CD8-positive, alpha-beta memory T cell (primary cell): ENCODE results near the gene FSTL5. TPM values are rescaled to one million over a fixed set of nuclear protein-coding genes. Genes with fewer than 3 reads are reported as not detected.

Experiments used
- CTCF ChIA-PET: fragments of 350-600 bp; sonication (Branson Sonifier 250); formaldehyde crosslinking; loops from one replicate; lab custom pipeline; 2021; ENCODE audit warnings: antibody characterized with exemption; lab: Charles Lee
- POLR2A ChIA-PET: fragments of 350-600 bp; sonication (Branson Sonifier 250); formaldehyde crosslinking; loops from one replicate; lab custom pipeline; 2021; ENCODE audit warnings: antibody characterized with exemption; lab: Charles Lee
- DNase-seq, 5 donors: peaks; one replicate each; pipeline versions ENCODE4 v3.0.0 to v3.0.0-alpha.2; 2020 to 2022; ENCODE audit warnings: mixed read lengths in 1 of 5
- H3K27ac ChIP-seq: one replicate; pipeline ENCODE4 v1.7.0; 2013; ENCODE audit warnings: low read depth, mild to moderate bottlenecking, low read length, moderate library complexity
- H3K27me3 ChIP-seq: 2 replicates; pipeline ENCODE4 v1.7.0; 2013; ENCODE audit warnings: low read length, mild to moderate bottlenecking; ENCODE audit not compliant: insufficient read depth, poor library complexity, severe bottlenecking
- H3K36me3 ChIP-seq: 2 replicates; pipeline ENCODE4 v1.7.0; 2013; ENCODE audit warnings: mild to moderate bottlenecking, low read length, moderate library complexity; ENCODE audit not compliant: insufficient read depth
- H3K4me1 ChIP-seq: 2 replicates; pipeline ENCODE4 v1.7.0; 2013; ENCODE audit warnings: mild to moderate bottlenecking, low read length, moderate library complexity; ENCODE audit not compliant: insufficient read depth
- H3K4me3 ChIP-seq: 2 replicates; pipeline ENCODE4 v1.7.0; 2013; ENCODE audit warnings: mild to moderate bottlenecking, low read length
- H3K9me3 ChIP-seq: 2 replicates; pipeline ENCODE4 v1.7.0; 2013; ENCODE audit warnings: mild to moderate bottlenecking, low read length
- H3K27ac Mint-ChIP-seq, 8 donors: one replicate each; pipeline ENCODE4 v1.8.0; 2020 to 2021; ENCODE audit warnings: mixed read lengths in 8 of 8, mild to moderate bottlenecking in 6 of 8, inconsistent platforms in 3 of 8, moderate library complexity in 3 of 8
- H3K27me3 Mint-ChIP-seq, 2 donors: one replicate each; pipeline ENCODE4 v1.8.0; 2020 to 2021; ENCODE audit warnings: mixed read lengths in 2 of 2, mild to moderate bottlenecking in 1 of 2, moderate library complexity in 1 of 2
- H3K36me3 Mint-ChIP-seq, 3 donors: one replicate each; pipeline ENCODE4 v1.8.0; 2020 to 2021; ENCODE audit warnings: mixed read lengths in 3 of 3, inconsistent platforms in 1 of 3, mild to moderate bottlenecking in 1 of 3
- H3K4me1 Mint-ChIP-seq, 3 donors: one replicate each; pipeline ENCODE4 v1.8.0; 2020 to 2021; ENCODE audit warnings: mixed read lengths in 3 of 3, inconsistent platforms in 1 of 3, mild to moderate bottlenecking in 1 of 3
- H3K4me3 Mint-ChIP-seq, 7 donors: one replicate each; pipeline ENCODE4 v1.8.0; 2020 to 2021; ENCODE audit warnings: mixed read lengths in 7 of 7, mild to moderate bottlenecking in 6 of 7, moderate library complexity in 4 of 7, inconsistent platforms in 2 of 7
- H3K9me3 Mint-ChIP-seq, 5 donors: one replicate each; pipeline ENCODE4 v1.8.0; 2020 to 2022; ENCODE audit warnings: mixed read lengths in 5 of 5, mild to moderate bottlenecking in 3 of 5, moderate library complexity in 2 of 5, inconsistent platforms in 1 of 5
- polyA plus RNA-seq: library from polyadenylated mRNA; unstranded; fragments of 300-500 nt; fragmentation: Illumina TruSeq; gene quantifications from one replicate; pipeline ENCODE4 v1.2.3, GENCODE V29; 2021
- total RNA-seq, 2 experiments: library from RNA; stranded (reverse); gene quantifications; one replicate each; pipeline ENCODE4 v1.2.3, GENCODE V29; 2021

The FSTL5 gene
- total and polyA plus RNA-seq, 3 experiments from 2014 or later = not detected

- Histone ChIP-seq H3K4me3 (no peak overlapping the region), H3K27me3 (no peaks in the 10 kb centered on the region), H3K9me3 (no peaks in the 10 kb centered on the region), H3K4me1 (no peaks in the 10 kb centered on the region), H3K27ac (no peak overlapping the region), H3K36me3 (no peaks in the 10 kb centered on the region)
- Mint-ChIP-seq H3K4me1 (no peaks in the 10 kb centered on the region), H3K27ac (no peak overlapping the region), H3K9me3 (peaks cover 1 to 11% (median 8%) of the 10 kb centered on the region in 5 donors), H3K4me3 (no peak overlapping the region), H3K36me3 (no peaks in the 10 kb centered on the region), H3K27me3 (no peaks in the 10 kb centered on the region)
- ChIA-PET CTCF (no interaction called here), POLR2A (no interaction called here)
- no peak for DNase-seq
Measured at GRCh38 chr4:161815841-161816240, 348.0 kb downstream of the FSTL5 start.

- Histone ChIP-seq H3K27ac (no peak overlapping the region), H3K4me1 (no peaks in the 10 kb centered on the region), H3K36me3 (no peaks in the 10 kb centered on the region), H3K9me3 (no peaks in the 10 kb centered on the region), H3K27me3 (no peaks in the 10 kb centered on the region), H3K4me3 (no peak overlapping the region)
- Mint-ChIP-seq H3K9me3 (peaks cover 0 to 17% (median 11%) of the 10 kb centered on the region in 5 donors), H3K4me3 (no peak overlapping the region), H3K27me3 (no peaks in the 10 kb centered on the region), H3K4me1 (no peaks in the 10 kb centered on the region), H3K36me3 (no peaks in the 10 kb centered on the region), H3K27ac (no peak overlapping the region)
- DNase-seq = no peak
- ChIA-PET CTCF (no interaction called here), POLR2A (no interaction called here)
Measured at GRCh38 chr4:161813889-161814288, 349.9 kb downstream of the FSTL5 start.

GRCh38 chr4:161813389-161813788 lies 350.4 kb downstream of the FSTL5 start:
- H3K4me3 Mint-ChIP-seq = no peak overlapping the region
- H3K4me1 Mint-ChIP-seq = no peaks in the 10 kb centered on the region
- H3K27me3 ChIP-seq = no peaks in the 10 kb centered on the region
- no peaks in the 10 kb centered on the region for H3K4me1 ChIP-seq
- H3K9me3 Mint-ChIP-seq = peaks cover 0 to 17% (median 9%) of the 10 kb centered on the region in 5 donors
- no peak overlapping the region for H3K27ac ChIP-seq
- no peak overlapping the region for H3K4me3 ChIP-seq
- H3K9me3 ChIP-seq = no peaks in the 10 kb centered on the region
- H3K27ac Mint-ChIP-seq = no peak overlapping the region
- H3K27me3 Mint-ChIP-seq = no peaks in the 10 kb centered on the region
- H3K36me3 ChIP-seq = no peaks in the 10 kb centered on the region
- ChIA-PET POLR2A (no interaction called here), CTCF (no interaction called here)
- no peaks in the 10 kb centered on the region for H3K36me3 Mint-ChIP-seq
- DNase-seq = no peak

GRCh38 chr4:161803171-161803570 lies 360.6 kb downstream of the FSTL5 start:
- H3K9me3 ChIP-seq = no peaks in the 10 kb centered on the region
- no peaks in the 10 kb centered on the region for H3K36me3 Mint-ChIP-seq
- POLR2A ChIA-PET = no interaction called here
- no peak overlapping the region for H3K4me3 Mint-ChIP-seq
- H3K36me3 ChIP-seq = no peaks in the 10 kb centered on the region
- H3K4me1 Mint-ChIP-seq = no peaks in the 10 kb centered on the region
- no peak overlapping the region for H3K27ac ChIP-seq
- CTCF ChIA-PET = no interaction called here
- H3K27me3 ChIP-seq = no peaks in the 10 kb centered on the region
- no peaks in the 10 kb centered on the region for H3K27me3 Mint-ChIP-seq
- no peak overlapping the region for H3K27ac Mint-ChIP-seq
- DNase-seq = no peak
- H3K4me3 ChIP-seq = no peak overlapping the region
- H3K4me1 ChIP-seq = no peaks in the 10 kb centered on the region
- peaks cover 0 to 32% (median 5%) of the 10 kb centered on the region in 5 donors for H3K9me3 Mint-ChIP-seq

- Histone ChIP-seq H3K4me3 (no peak overlapping the region), H3K27ac (no peak overlapping the region), H3K4me1 (no peaks in the 10 kb centered on the region), H3K27me3 (no peaks in the 10 kb centered on the region), H3K9me3 (no peaks in the 10 kb centered on the region), H3K36me3 (no peaks in the 10 kb centered on the region)
- POLR2A ChIA-PET = no interaction called here
- no peaks in the 10 kb centered on the region for H3K36me3 Mint-ChIP-seq
- no peaks in the 10 kb centered on the region for H3K4me1 Mint-ChIP-seq
- no peaks in the 10 kb centered on the region for H3K27me3 Mint-ChIP-seq
- no peak overlapping the region for H3K4me3 Mint-ChIP-seq
- peaks cover 0 to 33% (median 3%) of the 10 kb centered on the region in 5 donors for H3K9me3 Mint-ChIP-seq
- no peak for DNase-seq
- CTCF ChIA-PET = no interaction called here
- H3K27ac Mint-ChIP-seq = no peak overlapping the region
Measured at GRCh38 chr4:161799710-161800109, 364.1 kb downstream of the FSTL5 start.

GRCh38 chr4:161792991-161793390 lies 370.8 kb downstream of the FSTL5 start:
- ChIA-PET CTCF (no interaction called here), POLR2A (no interaction called here)
- Mint-ChIP-seq H3K4me3 (no peak overlapping the region), H3K4me1 (no peaks in the 10 kb centered on the region), H3K36me3 (no peaks in the 10 kb centered on the region), H3K9me3 (peaks cover 0 to 20% (median 3%) of the 10 kb centered on the region in 5 donors), H3K27me3 (no peaks in the 10 kb centered on the region), H3K27ac (no peak overlapping the region)
- Histone ChIP-seq H3K27me3 (no peaks in the 10 kb centered on the region), H3K9me3 (no peaks in the 10 kb centered on the region), H3K36me3 (no peaks in the 10 kb centered on the region), H3K27ac (no peak overlapping the region), H3K4me1 (no peaks in the 10 kb centered on the region), H3K4me3 (no peak overlapping the region)
- no peak for DNase-seq

- Mint-ChIP-seq H3K27me3 (no peaks in the 10 kb centered on the region), H3K36me3 (no peaks in the 10 kb centered on the region), H3K9me3 (peaks cover 0 to 19% (median 3%) of the 10 kb centered on the region in 5 donors), H3K27ac (no peak overlapping the region), H3K4me3 (no peak overlapping the region), H3K4me1 (no peaks in the 10 kb centered on the region)
- Histone ChIP-seq H3K9me3 (no peaks in the 10 kb centered on the region), H3K4me3 (no peak overlapping the region), H3K27me3 (no peaks in the 10 kb centered on the region), H3K4me1 (no peaks in the 10 kb centered on the region), H3K36me3 (no peaks in the 10 kb centered on the region), H3K27ac (no peak overlapping the region)
- no peak for DNase-seq
- ChIA-PET POLR2A (no interaction called here), CTCF (no interaction called here)
Measured at GRCh38 chr4:161791796-161792556, 371.8 kb downstream of the FSTL5 start.

GRCh38 chr4:161767116-161767515 lies 396.7 kb downstream of the FSTL5 start:
- Mint-ChIP-seq H3K36me3 (no peaks in the 10 kb centered on the region), H3K4me1 (no peaks in the 10 kb centered on the region), H3K9me3 (peaks cover 6 to 24% (median 10%) of the 10 kb centered on the region in 5 donors), H3K27ac (no peak overlapping the region), H3K27me3 (no peaks in the 10 kb centered on the region), H3K4me3 (no peak overlapping the region)
- H3K27me3 ChIP-seq = no peaks in the 10 kb centered on the region
- no peak overlapping the region for H3K27ac ChIP-seq
- no peaks in the 10 kb centered on the region for H3K36me3 ChIP-seq
- DNase-seq = no peak
- no peaks in the 10 kb centered on the region for H3K4me1 ChIP-seq
- POLR2A ChIA-PET = no interaction called here
- CTCF ChIA-PET = no interaction called here
- H3K4me3 ChIP-seq = no peak overlapping the region
- no peaks in the 10 kb centered on the region for H3K9me3 ChIP-seq
